ENCODE data around the gene CES3. TPM values are rescaled to one million over a fixed set of nuclear protein-coding genes. Genes with fewer than 3 reads are reported as not detected.
A peak's percentile ranks its signal among the peaks of the same experiment; 100 is the strongest.

The CES3 gene
- total RNA-seq, 5 donors from 2014 or later (not counting 1 experiment from before 2014, with no cell fraction given) = 0.10 to 0.88 (median 0.58) TPM

GRCh38 chr16:67013233-67013822, 52.3 kb downstream of the CES3 start:
- Histone ChIP-seq H3K36me3 (ENCODE audit: control insufficient read depth in 2 of 2, extremely low read depth in 1 of 2, insufficient read depth in 1 of 2, low read length in 1 of 2) (no peaks in the 10 kb centered on the region), H3K9me3 (no peaks in the 10 kb centered on the region), H3K27me3 (replicated peaks in 1 of 2; ENCODE audit: control insufficient read depth in 2 of 2, extremely low read depth in 1 of 2, insufficient read depth in 2 of 2, low read length in 1 of 2) (peaks cover 0 to 19% of the 10 kb centered on the region in 2 experiments), H3K4me3 (ENCODE audit: control insufficient read depth in 1 of 2, extremely low read depth in 1 of 2, low read length in 1 of 2) (peak overlapping the region; percentile 48 to 49), H3K4me1 (ENCODE audit: control insufficient read depth in 1 of 2, extremely low read depth in 1 of 2, insufficient read depth in 2 of 2, low read length in 2 of 2) (peaks cover 0 to 16% of the 10 kb centered on the region in 2 experiments), H3K27ac (ENCODE audit: low read length) (no peak overlapping the region)
- no peak for ATAC-seq (replicated peaks in 1 of 4)
- no peaks in the 10 kb centered on the region for H3K27me3 Mint-ChIP-seq
- H3K4me1 Mint-ChIP-seq = peaks cover 5 to 11% (median 10%) of the 10 kb centered on the region in 3 donors
- 11% methylated on average over 17 of the region's 21 CpGs for WGBS (ENCODE audit: insufficient coverage)
- H3K36me3 Mint-ChIP-seq = no peaks in the 10 kb centered on the region
- ChIA-PET POLR2A (interaction anchor here (0.6 to 0.7 kb wide), 2 partner anchors 15 to 1702 kb away, joined by 3 to 8 read pairs; no protein-coding TSS in a partner anchor), CTCF (interaction anchor here in 1 of 2 donors (0.5 to 1.8 kb wide), 5 partner anchors 15 to 435 kb away, joined by 3 to 10 read pairs (median 4); no protein-coding TSS in a partner anchor)
- H3K4me3 Mint-ChIP-seq = peak overlapping the region; percentile 53 to 80 (median 62)
- no peaks in the 10 kb centered on the region for H3K9me3 Mint-ChIP-seq
- no peak overlapping the region for H3K27ac Mint-ChIP-seq
- DNase-seq = peak in 1 of 35 experiments; percentile 20

- POLR2A ChIA-PET = interaction anchor here (0.5 to 0.6 kb wide), 2 partner anchors 40 to 92 kb away, joined by 3 to 5 read pairs; no protein-coding TSS in a partner anchor
- peaks cover 0 to 16% of the 10 kb centered on the region in 2 experiments for H3K4me1 ChIP-seq (ENCODE audit: control insufficient read depth in 1 of 2, extremely low read depth in 1 of 2, insufficient read depth in 2 of 2, low read length in 2 of 2)
- peaks cover 0 to 19% of the 10 kb centered on the region in 2 experiments for H3K27me3 ChIP-seq (replicated peaks in 1 of 2; ENCODE audit: control insufficient read depth in 2 of 2, extremely low read depth in 1 of 2, insufficient read depth in 2 of 2, low read length in 1 of 2)
- DNase-seq = peak; percentile 27 to 73 (median 52)
- Mint-ChIP-seq H3K9me3 (no peaks in the 10 kb centered on the region), H3K4me1 (peaks cover 5 to 11% (median 10%) of the 10 kb centered on the region in 3 donors), H3K4me3 (peak overlapping the region; percentile 69 to 82 (median 80)), H3K27me3 (no peaks in the 10 kb centered on the region), H3K27ac (peak overlapping the region; percentile 44 to 55), H3K36me3 (no peaks in the 10 kb centered on the region)
- H3K4me3 ChIP-seq (ENCODE audit: control insufficient read depth in 1 of 2, extremely low read depth in 1 of 2, low read length in 1 of 2) = peak overlapping the region; percentile 48 to 49
- ATAC-seq (replicated peaks in 1 of 4) = peak; percentile 64 to 68 (median 66)
- no peak overlapping the region for H3K27ac ChIP-seq (ENCODE audit: low read length)
- H3K9me3 ChIP-seq = no peaks in the 10 kb centered on the region
- 3% methylated on average over 67 of the region's 70 CpGs for WGBS (ENCODE audit: insufficient coverage)
- no peaks in the 10 kb centered on the region for H3K36me3 ChIP-seq (ENCODE audit: control insufficient read depth in 2 of 2, extremely low read depth in 1 of 2, insufficient read depth in 1 of 2, low read length in 1 of 2)
- CTCF ChIA-PET = interaction anchor here in 1 of 2 donors (0.5 to 1.8 kb wide), 2 partner anchors 141 to 434 kb away, joined by 4 to 10 read pairs; no protein-coding TSS in a partner anchor
Measured at GRCh38 chr16:67013823-67014633, 53.0 kb downstream of the CES3 start.

- POLR2A ChIA-PET = interaction anchor here (0.5 to 0.6 kb wide), 2 partner anchors 39 to 91 kb away, joined by 3 to 5 read pairs; no protein-coding TSS in a partner anchor
- H3K27ac ChIP-seq (ENCODE audit: low read length) = no peak overlapping the region
Measured at GRCh38 chr16:67014634-67015312, 53.7 kb downstream of the CES3 start.

GRCh38 chr16:67015313-67015731, 54.3 kb downstream of the CES3 start:
- POLR2A ChIA-PET = no interaction called here
- peaks cover 5 to 11% (median 10%) of the 10 kb centered on the region in 3 donors for H3K4me1 Mint-ChIP-seq

More at GRCh38 chr16:67014634-67015312, 53.7 kb downstream of the CES3 start:
- DNase-seq (no peak), ATAC-seq (replicated peaks in 1 of 4) (no peak)
- H3K36me3 ChIP-seq (ENCODE audit: control insufficient read depth in 2 of 2, extremely low read depth in 1 of 2, insufficient read depth in 1 of 2, low read length in 1 of 2) = no peaks in the 10 kb centered on the region
- peaks cover 0 to 16% of the 10 kb centered on the region in 2 experiments for H3K4me1 ChIP-seq (ENCODE audit: control insufficient read depth in 1 of 2, extremely low read depth in 1 of 2, insufficient read depth in 2 of 2, low read length in 2 of 2)
- Mint-ChIP-seq H3K36me3 (no peaks in the 10 kb centered on the region), H3K4me3 (peak overlapping the region; percentile 69 to 82 (median 80)), H3K27me3 (no peaks in the 10 kb centered on the region), H3K4me1 (peaks cover 5 to 11% (median 10%) of the 10 kb centered on the region in 3 donors), H3K27ac (no peak overlapping the region), H3K9me3 (no peaks in the 10 kb centered on the region)
- no peaks in the 10 kb centered on the region for H3K9me3 ChIP-seq
- WGBS (ENCODE audit: insufficient coverage) = 71% methylated on average over 1 of the region's 6 CpGs
- CTCF ChIA-PET = no interaction called here
- peak overlapping the region in 1 of 2 donors; percentile 44 for H3K4me3 ChIP-seq (ENCODE audit: control insufficient read depth in 1 of 2, extremely low read depth in 1 of 2, low read length in 1 of 2)
- H3K27me3 ChIP-seq (replicated peaks in 1 of 2; ENCODE audit: control insufficient read depth in 2 of 2, extremely low read depth in 1 of 2, insufficient read depth in 2 of 2, low read length in 1 of 2) = peaks cover 0 to 22% of the 10 kb centered on the region in 2 experiments

GRCh38 chr16:67016143-67016542, 55.1 kb downstream of the CES3 start:
- no peak for DNase-seq
- Histone ChIP-seq H3K27me3 (replicated peaks in 1 of 2; ENCODE audit: control insufficient read depth in 2 of 2, extremely low read depth in 1 of 2, insufficient read depth in 2 of 2, low read length in 1 of 2) (peaks cover 0 to 22% of the 10 kb centered on the region in 2 experiments), H3K4me3 (ENCODE audit: control insufficient read depth in 1 of 2, extremely low read depth in 1 of 2, low read length in 1 of 2) (no peak overlapping the region), H3K9me3 (no peaks in the 10 kb centered on the region), H3K36me3 (ENCODE audit: control insufficient read depth in 2 of 2, extremely low read depth in 1 of 2, insufficient read depth in 1 of 2, low read length in 1 of 2) (no peaks in the 10 kb centered on the region), H3K4me1 (ENCODE audit: control insufficient read depth in 1 of 2, extremely low read depth in 1 of 2, insufficient read depth in 2 of 2, low read length in 2 of 2) (peaks cover 0 to 16% of the 10 kb centered on the region in 2 experiments), H3K27ac (ENCODE audit: low read length) (no peak overlapping the region)
- ChIA-PET POLR2A (no interaction called here), CTCF (interaction anchor here in 1 of 2 donors (0.5 to 1.5 kb wide), 2 partner anchors 44 to 139 kb away, joined by 3 read pairs; no protein-coding TSS in a partner anchor)
- H3K4me1 Mint-ChIP-seq = peaks cover 5 to 11% (median 10%) of the 10 kb centered on the region in 3 donors
- no peaks in the 10 kb centered on the region for H3K27me3 Mint-ChIP-seq
- ATAC-seq (replicated peaks in 1 of 4) = no peak
- H3K27ac Mint-ChIP-seq = no peak overlapping the region
- no peak overlapping the region for H3K4me3 Mint-ChIP-seq
- no peaks in the 10 kb centered on the region for H3K9me3 Mint-ChIP-seq
- H3K36me3 Mint-ChIP-seq = no peaks in the 10 kb centered on the region

More at GRCh38 chr16:67015313-67015731, 54.3 kb downstream of the CES3 start:
- CTCF ChIA-PET = no interaction called here
- Histone ChIP-seq H3K9me3 (no peaks in the 10 kb centered on the region), H3K36me3 (ENCODE audit: control insufficient read depth in 2 of 2, extremely low read depth in 1 of 2, insufficient read depth in 1 of 2, low read length in 1 of 2) (no peaks in the 10 kb centered on the region), H3K4me3 (ENCODE audit: control insufficient read depth in 1 of 2, extremely low read depth in 1 of 2, low read length in 1 of 2) (no peak overlapping the region), H3K27ac (ENCODE audit: low read length) (no peak overlapping the region), H3K4me1 (ENCODE audit: control insufficient read depth in 1 of 2, extremely low read depth in 1 of 2, insufficient read depth in 2 of 2, low read length in 2 of 2) (peaks cover 0 to 16% of the 10 kb centered on the region in 2 experiments), H3K27me3 (replicated peaks in 1 of 2; ENCODE audit: control insufficient read depth in 2 of 2, extremely low read depth in 1 of 2, insufficient read depth in 2 of 2, low read length in 1 of 2) (peaks cover 0 to 22% of the 10 kb centered on the region in 2 experiments)
- no peak for ATAC-seq (replicated peaks in 1 of 4)
- peak overlapping the region in 1 of 3 donors; percentile 80 for H3K4me3 Mint-ChIP-seq
- 95% methylated on average over 9 of the region's 9 CpGs for WGBS (ENCODE audit: insufficient coverage)
- H3K9me3 Mint-ChIP-seq = no peaks in the 10 kb centered on the region
- no peak overlapping the region for H3K27ac Mint-ChIP-seq
- no peaks in the 10 kb centered on the region for H3K36me3 Mint-ChIP-seq
- DNase-seq = no peak
- H3K27me3 Mint-ChIP-seq = no peaks in the 10 kb centered on the region
